GM13976 (cell line): ENCODE data around the gene SHOC2.

Experiments
- DNase-seq: peaks from one replicate; pipeline ENCODE4 v3.0.0; 2012; ENCODE audit warnings: low spot score
- CTCF ChIP-seq: IDR thresholded peaks from 2 replicates; pipeline ENCODE4 v1.5.1; 2012; ENCODE audit warnings: borderline replicate concordance, mild to moderate bottlenecking; ENCODE audit not compliant: insufficient read depth; ENCODE audit errors: extremely low read depth, missing control alignments, control extremely low read depth
- in situ Hi-C: fragments of 300-500 bp; cut with MboI; formaldehyde crosslinking; loops from one replicate; pipeline ENCODE4 v1.12.0; 2022; ENCODE audit warnings: low sequenced_read_pairs, mixed read lengths, inconsistent platforms; ENCODE audit not compliant: unreplicated experiment

The SHOC2 gene

GRCh38 chr10:110885932-110886674 is 33.3 kb upstream of the SHOC2 start:
- in situ Hi-C loops, result loop anchor here (25.0 kb wide), 2 partner anchors 274 to 574 kb away; partner anchors contain the start of gene SMNDC1
- no peak for DNase-seq
- TF ChIP-seq CTCF, result no peak

- TF ChIP-seq CTCF, result no peak
- no peak for DNase-seq
- in situ Hi-C loops, result loop anchor here (25.0 kb wide), 2 partner anchors 275 to 575 kb away; partner anchors contain the start of gene SMNDC1
Observed at GRCh38 chr10:110887560-110887959, 31.8 kb upstream of the SHOC2 start.

- in situ Hi-C loops, result loop anchor here (25.0 kb wide), 2 partner anchors 280 to 580 kb away; partner anchors contain the start of gene SMNDC1
- TF ChIP-seq CTCF, result no peak
Observed at GRCh38 chr10:110892602-110893288, 26.7 kb upstream of the SHOC2 start.

GRCh38 chr10:110893559-110894179 is 25.7 kb upstream of the SHOC2 start:
- peak; percentile 33 for TF ChIP-seq CTCF
- in situ Hi-C loops, result loop anchor here (25.0 kb wide), 2 partner anchors 281 to 581 kb away; partner anchors contain the start of gene SMNDC1
- peak; percentile 24 for DNase-seq

More at GRCh38 chr10:110892602-110893288, 26.7 kb upstream of the SHOC2 start:
- DNase-seq, result no peak

GRCh38 chr10:110897184-110897583 is 22.2 kb upstream of the SHOC2 start:
- TF ChIP-seq CTCF, result no peak
- in situ Hi-C loops, result loop anchor here (25.0 kb wide), 2 partner anchors 285 to 585 kb away; partner anchors contain the start of gene SMNDC1
- no peak for DNase-seq

GRCh38 chr10:110898391-110898790 is 21.0 kb upstream of the SHOC2 start:
- in situ Hi-C loops, result loop anchor here (25.0 kb wide), 2 partner anchors 286 to 586 kb away; partner anchors contain the start of gene SMNDC1
- no peak for DNase-seq
- no peak for TF ChIP-seq CTCF
